Endodermal cell (in vitro differentiated cells): ENCODE results near the gene APC. TPM values are rescaled to one million over a fixed set of nuclear protein-coding genes. Genes with fewer than 3 reads are reported as not detected.

Source experiments
- DNase-seq: peaks from one replicate; pipeline ENCODE4 v3.0.0-alpha.2; 2017
- H3K27ac ChIP-seq: 2 replicates; pipeline ENCODE4 v1.5.1; 2013; ENCODE audit warnings: mild to moderate bottlenecking, low read depth, low read length, moderate library complexity
- H3K27me3 ChIP-seq: 2 replicates; pipeline ENCODE4 v1.6.1; 2013; ENCODE audit warnings: mild to moderate bottlenecking, low read length, moderate library complexity; ENCODE audit not compliant: insufficient read depth, control insufficient read depth, poor library complexity, severe bottlenecking
- H3K36me3 ChIP-seq: 2 replicates; pipeline ENCODE4 v1.7.0; 2013; ENCODE audit warnings: mild to moderate bottlenecking, low read length, moderate library complexity; ENCODE audit not compliant: control insufficient read depth, insufficient read depth
- H3K4me1 ChIP-seq: one replicate; pipeline ENCODE4 v1.7.0; 2013; ENCODE audit warnings: low read length; ENCODE audit not compliant: control insufficient read depth, insufficient read depth
- H3K4me3 ChIP-seq: 2 replicates; pipeline ENCODE4 v1.5.1; 2013; ENCODE audit warnings: mild to moderate bottlenecking, low read length, moderate library complexity
- H3K9ac ChIP-seq: 2 replicates; pipeline ENCODE4 v1.6.1; 2013; ENCODE audit warnings: mild to moderate bottlenecking, low read length, moderate library complexity; ENCODE audit not compliant: poor library complexity, severe bottlenecking; ENCODE audit errors: extremely low read depth
- H3K9me3 ChIP-seq: 2 replicates; pipeline ENCODE4 v1.6.1; 2013; ENCODE audit warnings: mild to moderate bottlenecking, low read length, moderate library complexity; ENCODE audit not compliant: control insufficient read depth
- H3K27ac Mint-ChIP-seq: 2 replicates; pipeline ENCODE4 v1.8.0; 2020; ENCODE audit warnings: mixed read lengths
- H3K27me3 Mint-ChIP-seq: 2 replicates; pipeline ENCODE4 v1.8.0; 2021; ENCODE audit warnings: mild to moderate bottlenecking, mixed read lengths; ENCODE audit not compliant: insufficient read depth
- H3K36me3 Mint-ChIP-seq: 2 replicates; pipeline ENCODE4 v1.8.0; 2020; ENCODE audit warnings: low read depth, mixed read lengths
- H3K4me1 Mint-ChIP-seq: 2 replicates; pipeline ENCODE4 v1.8.0; 2020; ENCODE audit warnings: mixed read lengths
- H3K4me3 Mint-ChIP-seq: 2 replicates; pipeline ENCODE4 v1.8.0; 2020; ENCODE audit warnings: mild to moderate bottlenecking, moderate library complexity, mixed read lengths
- H3K9me3 Mint-ChIP-seq: 2 replicates; pipeline ENCODE4 v1.8.0; 2020; ENCODE audit warnings: mild to moderate bottlenecking, mixed read lengths
- WGBS, 2 experiments: methylation state at CpG; one replicate each; pipeline versions ENCODE4 v1.1.5 to v1.1.7; 2013; ENCODE audit warnings: missing lambda C conversion rate in 2 of 2, mixed read lengths in 1 of 2; ENCODE audit not compliant: insufficient coverage in 1 of 2, insufficient read length in 1 of 2; 5-methylcytosine and 5-hydroxymethylcytosine counted together
- total RNA-seq, 2 donors: library from RNA; stranded (reverse); fragmentation: NEBNext Ultra II Directional in 1 of 2; extraction: Animal tissue kit (Norgen Biotek cat#: 25700) in 1 of 2; gene quantifications; 2 replicates in 1 of 2; 3 replicates in 1 of 2; pipeline ENCODE4 v1.2.1, GENCODE V29; 2021
- TF ChIP-seq, protein P1 (sequence below): fragments of 200-600 bp; sonication (generic); conservative IDR thresholded peaks from 2 replicates; pipeline ENCODE4 v1.5.0; 2021; ENCODE audit warnings: antibody characterized with exemption, mild to moderate bottlenecking

APC gene
- total RNA-seq, 2 donors from 2014 or later: 66.3 to 87.6 TPM

DNA sequence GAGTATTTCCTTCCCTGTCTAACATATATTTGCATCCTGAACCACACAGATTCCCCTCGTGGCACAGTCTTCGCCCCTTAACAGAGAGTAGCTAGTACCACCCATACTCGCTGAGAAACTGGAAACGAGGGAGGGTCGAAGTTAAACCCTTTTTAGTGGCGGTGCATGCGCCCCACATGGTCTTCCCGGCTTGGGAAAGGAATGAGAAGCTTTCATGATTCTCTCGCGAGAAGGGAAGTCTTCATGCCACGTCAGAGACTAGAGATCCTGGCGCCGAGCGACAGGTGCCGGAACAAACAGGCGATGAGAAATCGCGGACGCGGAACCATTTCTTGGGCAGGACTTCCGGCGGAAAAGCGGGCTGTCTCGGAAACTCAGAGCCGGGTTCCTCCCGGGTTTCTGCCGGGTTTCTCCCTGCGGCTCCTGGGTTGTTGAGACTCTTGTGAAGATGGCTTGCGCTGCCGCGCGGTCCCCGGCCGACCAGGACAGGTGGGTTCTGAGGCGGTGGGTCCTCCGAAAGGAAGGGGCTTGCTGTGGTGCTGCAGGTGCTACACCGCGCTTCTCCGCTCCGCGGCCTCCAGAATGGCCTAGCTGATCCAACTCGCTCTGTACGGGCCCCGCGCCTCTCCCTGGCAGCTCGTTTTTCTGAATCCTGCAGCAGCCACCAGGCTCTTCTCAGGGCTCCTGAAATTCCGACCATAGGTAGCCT lies 123.4 kb downstream of the APC start, which contains the start of gene SRP19:
SRP19 (plus strand) TSS at position 359 of the 709 bp plus-strand sequence; CDS start at position 449, 90 bp downstream.
- Histone ChIP-seq H3K4me1 (no peaks in the 10 kb centered on the region), H3K27me3 (peaks cover 30% of the 10 kb centered on the region), H3K9ac (peak within 1 kb of the TSS; percentile 93), H3K36me3 (peaks cover 32% of the 10 kb centered on the region), H3K4me3 (peak within 1 kb of the TSS; percentile 100), H3K27ac (peak within 1 kb of the TSS; percentile 73), H3K9me3 (peaks cover 4% of the 10 kb centered on the region)
- Mint-ChIP-seq H3K4me1 (peaks cover 16% of the 10 kb centered on the region), H3K36me3 (peaks cover 31% of the 10 kb centered on the region), H3K27ac (peak within 1 kb of the TSS; percentile 94), H3K9me3 (peaks cover 10% of the 10 kb centered on the region), H3K4me3 (peak within 1 kb of the TSS; percentile 98), H3K27me3 (peaks cover 22% of the 10 kb centered on the region)
- TF ChIP-seq, protein P1, sequence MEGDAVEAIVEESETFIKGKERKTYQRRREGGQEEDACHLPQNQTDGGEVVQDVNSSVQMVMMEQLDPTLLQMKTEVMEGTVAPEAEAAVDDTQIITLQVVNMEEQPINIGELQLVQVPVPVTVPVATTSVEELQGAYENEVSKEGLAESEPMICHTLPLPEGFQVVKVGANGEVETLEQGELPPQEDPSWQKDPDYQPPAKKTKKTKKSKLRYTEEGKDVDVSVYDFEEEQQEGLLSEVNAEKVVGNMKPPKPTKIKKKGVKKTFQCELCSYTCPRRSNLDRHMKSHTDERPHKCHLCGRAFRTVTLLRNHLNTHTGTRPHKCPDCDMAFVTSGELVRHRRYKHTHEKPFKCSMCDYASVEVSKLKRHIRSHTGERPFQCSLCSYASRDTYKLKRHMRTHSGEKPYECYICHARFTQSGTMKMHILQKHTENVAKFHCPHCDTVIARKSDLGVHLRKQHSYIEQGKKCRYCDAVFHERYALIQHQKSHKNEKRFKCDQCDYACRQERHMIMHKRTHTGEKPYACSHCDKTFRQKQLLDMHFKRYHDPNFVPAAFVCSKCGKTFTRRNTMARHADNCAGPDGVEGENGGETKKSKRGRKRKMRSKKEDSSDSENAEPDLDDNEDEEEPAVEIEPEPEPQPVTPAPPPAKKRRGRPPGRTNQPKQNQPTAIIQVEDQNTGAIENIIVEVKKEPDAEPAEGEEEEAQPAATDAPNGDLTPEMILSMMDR: peak; percentile 20
- DNase-seq: peak; percentile 97
- WGBS, 2 experiments: 3% methylated on average over 29 to 47 of the region's 47 CpGs

DNA sequence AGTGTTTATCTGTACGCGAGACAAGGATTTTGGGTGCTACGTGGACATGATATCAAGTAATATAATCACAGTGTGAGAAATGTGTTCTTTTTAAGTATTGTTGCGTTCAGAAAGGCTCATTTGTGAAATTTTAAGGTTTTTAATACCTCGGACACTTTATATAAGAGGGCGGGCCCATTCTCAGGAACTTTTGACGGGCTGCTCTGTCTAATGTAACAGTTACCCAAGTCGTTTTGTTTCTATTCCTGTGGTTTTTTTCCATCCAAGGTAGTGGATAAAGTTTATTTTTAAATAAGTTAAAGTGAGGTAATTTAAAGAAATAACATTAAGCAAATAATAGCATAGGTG lies 123.9 kb downstream of the APC start:
- WGBS, 2 experiments: 0% methylated on average over 8 of the region's 8 CpGs
- no peak for DNase-seq
- Histone ChIP-seq H3K4me1 (no peaks in the 10 kb centered on the region), H3K36me3 (peaks cover 36% of the 10 kb centered on the region), H3K27me3 (peaks cover 25% of the 10 kb centered on the region), H3K4me3 (peak overlapping the region; percentile 100), H3K9ac (peak overlapping the region; percentile 93), H3K27ac (peak overlapping the region; percentile 73), H3K9me3 (peaks cover 4% of the 10 kb centered on the region)
- Mint-ChIP-seq H3K36me3 (peaks cover 36% of the 10 kb centered on the region), H3K27me3 (peaks cover 17% of the 10 kb centered on the region), H3K4me3 (peak overlapping the region; percentile 98), H3K27ac (peak overlapping the region; percentile 94), H3K4me1 (peaks cover 16% of the 10 kb centered on the region), H3K9me3 (peaks cover 10% of the 10 kb centered on the region)
- TF ChIP-seq, protein P1: no peak

DNA sequence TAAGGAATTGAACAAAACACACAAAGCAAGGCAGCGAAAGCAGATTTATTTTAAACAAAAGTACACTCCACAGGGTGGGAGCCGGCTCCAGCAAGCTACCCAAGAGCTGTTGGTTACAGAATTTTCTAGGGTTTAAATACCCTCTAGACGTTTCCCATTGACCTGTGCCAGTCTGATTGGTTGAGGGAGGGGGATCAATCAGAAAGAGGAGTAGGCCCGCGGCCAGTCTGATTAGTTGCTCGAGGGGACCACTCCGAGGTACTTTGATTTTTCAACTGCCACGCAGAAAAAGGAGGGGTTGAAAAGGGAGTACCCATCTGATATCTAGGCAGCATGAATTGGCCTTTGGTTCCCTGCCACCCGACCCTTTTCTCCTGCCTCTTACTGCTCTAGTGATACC lies 124.4 kb downstream of the APC start:
- peaks cover 10% of the 10 kb centered on the region for H3K9me3 Mint-ChIP-seq
- TF ChIP-seq, protein P1: no peak
- H3K27me3 ChIP-seq: peaks cover 20% of the 10 kb centered on the region
- DNase-seq: peak; percentile 72
- peaks cover 16% of the 10 kb centered on the region for H3K4me1 Mint-ChIP-seq
- H3K36me3 ChIP-seq: peaks cover 41% of the 10 kb centered on the region
- H3K27me3 Mint-ChIP-seq: peaks cover 16% of the 10 kb centered on the region
- 47% methylated on average over 9 of the region's 9 CpGs; no CpG with 5 or more reads in 1 of the 2 experiments for WGBS, 2 experiments
- H3K4me3 ChIP-seq: peak overlapping the region; percentile 100
- H3K27ac Mint-ChIP-seq: peak overlapping the region; percentile 94
- peaks cover 40% of the 10 kb centered on the region for H3K36me3 Mint-ChIP-seq
- peak overlapping the region; percentile 98 for H3K4me3 Mint-ChIP-seq
- no peaks in the 10 kb centered on the region for H3K4me1 ChIP-seq
- H3K9me3 ChIP-seq: peaks cover 4% of the 10 kb centered on the region
- no peak overlapping the region for H3K27ac ChIP-seq
- H3K9ac ChIP-seq: peak overlapping the region; percentile 93
